Tibial nerve (tissue), 4 donors: ENCODE results near the gene DDX47. TPM values are rescaled to one million over a fixed set of nuclear protein-coding genes. Genes with fewer than 3 reads are reported as not detected.
A peak's percentile ranks its signal among the peaks of the same experiment; 100 is the strongest.

Experiments
- DNase-seq, 2 donors: peaks; one replicate each; pipeline ENCODE4 v3.0.0-alpha.2; 2019; ENCODE audit warnings: low spot score in 2 of 2
- H3K27ac ChIP-seq, 4 donors: fragments of 200-600 bp; sonication (generic) in 3 of 4; one replicate each; pipeline ENCODE4 v1.5.1; 2017 to 2019; ENCODE audit warnings: mild to moderate bottlenecking in 1 of 4
- H3K27me3 ChIP-seq, 2 donors: fragments of 200-600 bp; sonication (generic) in 1 of 2; one replicate each; pipeline versions ENCODE4 v1.5.1 to v1.6.0; 2017 to 2019
- H3K36me3 ChIP-seq, 3 donors: fragments of 200-600 bp; sonication (generic); one replicate each; pipeline ENCODE4 v1.5.1; 2018 to 2019
- H3K4me1 ChIP-seq, 4 donors: fragments of 200-600 bp; sonication (generic) in 3 of 4; one replicate each; pipeline ENCODE4 v1.5.1; 2017 to 2019
- H3K4me3 ChIP-seq, 4 donors: fragments of 200-600 bp; sonication (generic) in 3 of 4; one replicate each; pipeline ENCODE4 v1.5.1; 2017 to 2019; ENCODE audit warnings: mild to moderate bottlenecking in 1 of 4, moderate library complexity in 1 of 4
- H3K9me3 ChIP-seq, 4 donors: fragments of 200-600 bp; sonication (generic) in 3 of 4; one replicate each; pipeline ENCODE4 v1.5.1; 2017 to 2019
- CTCF ChIP-seq, 5 experiments: fragments of 200-600 bp in 3 of 5; fragments of 450-650 bp in 2 of 5; sonication (generic) in 3 of 5; IDR thresholded peaks; one replicate each; pipeline ENCODE4 v1.5.1; 2016 to 2019; ENCODE audit warnings: antibody characterized with exemption in 5 of 5, mild to moderate bottlenecking in 3 of 5, moderate library complexity in 2 of 5
- EP300 ChIP-seq, 2 donors: sonication (generic); formaldehyde crosslinking; IDR thresholded peaks; one replicate each; pipeline ENCODE4 v1.6.1; 2017; ENCODE audit warnings: antibody characterized with exemption in 2 of 2, mild to moderate bottlenecking in 1 of 2
- POLR2A ChIP-seq, 2 donors: fragments of 450-650 bp; IDR thresholded peaks; one replicate each; pipeline ENCODE4 v1.6.1; 2017; ENCODE audit warnings: antibody characterized with exemption in 2 of 2, mild to moderate bottlenecking in 2 of 2, moderate library complexity in 2 of 2
- WGBS, 2 donors: methylation state at CpG; one replicate each; pipeline ENCODE4 v1.1.5; 2018; 5-methylcytosine and 5-hydroxymethylcytosine counted together
- total RNA-seq, 4 donors: library from RNA; depleted of rRNA; stranded (reverse); fragments of >200 nt; gene quantifications; one replicate each; pipeline ENCODE4 v1.1.0, GENCODE V29; 2016

Gene DDX47
- total RNA-seq, 4 donors from 2014 or later = 39.4 to 50.0 (median 47.8) TPM

- no peaks in the 10 kb centered on the region for H3K27me3 ChIP-seq
- H3K9me3 ChIP-seq = no peaks in the 10 kb centered on the region
- no peak overlapping the region for H3K27ac ChIP-seq
- no peak for DNase-seq
- TF ChIP-seq POLR2A (IDR thresholded peaks at IDR 0.05) (no peak), EP300 (IDR thresholded peaks at IDR 0.05) (no peak), CTCF (IDR thresholded peaks at IDR 0.05) (no peak)
- H3K4me3 ChIP-seq = no peak overlapping the region
- H3K4me1 ChIP-seq = peaks cover 0 to 13% (median 2%) of the 10 kb centered on the region in 4 donors
- 94 to 98% methylated on average over 5 of the region's 5 CpGs for WGBS, 2 donors
- peaks cover 5 to 84% (median 49%) of the 10 kb centered on the region in 3 donors for H3K36me3 ChIP-seq
Observed at GRCh38 chr12:12823811-12824210, 10.7 kb downstream of the DDX47 start.

- DNase-seq = no peak
- H3K9me3 ChIP-seq = no peaks in the 10 kb centered on the region
- TF ChIP-seq EP300 (IDR thresholded peaks at IDR 0.05) (no peak), POLR2A (IDR thresholded peaks at IDR 0.05) (no peak), CTCF (IDR thresholded peaks at IDR 0.05) (no peak)
- H3K4me3 ChIP-seq = no peak overlapping the region
- H3K36me3 ChIP-seq = peaks cover 0 to 51% (median 0%) of the 10 kb centered on the region in 3 donors
- H3K27ac ChIP-seq = no peak overlapping the region
- no peaks in the 10 kb centered on the region for H3K4me1 ChIP-seq
- H3K27me3 ChIP-seq = no peaks in the 10 kb centered on the region
- WGBS, 2 donors = 86 to 92% methylated on average over 7 of the region's 7 CpGs
Observed at GRCh38 chr12:12835378-12836146, 22.4 kb downstream of the DDX47 start.

DNA sequence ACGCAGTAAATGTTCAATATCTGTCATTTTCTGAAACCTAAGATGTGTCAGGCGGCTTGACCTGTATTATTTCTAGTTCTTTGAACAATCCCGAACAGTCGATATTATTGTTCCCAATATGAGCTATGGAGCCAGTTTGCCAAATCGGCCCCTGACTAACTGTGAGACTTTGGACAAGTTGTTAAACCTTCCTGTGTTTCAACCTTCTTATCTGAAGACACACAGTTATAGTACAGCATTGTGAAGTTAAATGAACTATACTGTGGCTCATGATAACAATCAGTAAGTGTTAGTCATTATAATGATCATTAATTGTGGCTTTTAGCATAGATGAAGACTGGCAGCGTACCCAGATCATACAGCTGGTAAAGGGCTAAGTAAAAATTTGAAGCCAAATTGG is 23.4 kb downstream of the DDX47 start:
- Histone ChIP-seq H3K36me3 (peaks cover 0 to 42% (median 0%) of the 10 kb centered on the region in 3 donors), H3K4me3 (no peak overlapping the region), H3K9me3 (no peaks in the 10 kb centered on the region), H3K4me1 (no peaks in the 10 kb centered on the region), H3K27ac (no peak overlapping the region), H3K27me3 (no peaks in the 10 kb centered on the region)
- DNase-seq = no peak
- TF ChIP-seq EP300 (IDR thresholded peaks at IDR 0.05) (no peak), CTCF (IDR thresholded peaks at IDR 0.05) (no peak), POLR2A (IDR thresholded peaks at IDR 0.05) (no peak)
- 82 to 87% methylated on average over 6 of the region's 6 CpGs for WGBS, 2 donors

DNA sequence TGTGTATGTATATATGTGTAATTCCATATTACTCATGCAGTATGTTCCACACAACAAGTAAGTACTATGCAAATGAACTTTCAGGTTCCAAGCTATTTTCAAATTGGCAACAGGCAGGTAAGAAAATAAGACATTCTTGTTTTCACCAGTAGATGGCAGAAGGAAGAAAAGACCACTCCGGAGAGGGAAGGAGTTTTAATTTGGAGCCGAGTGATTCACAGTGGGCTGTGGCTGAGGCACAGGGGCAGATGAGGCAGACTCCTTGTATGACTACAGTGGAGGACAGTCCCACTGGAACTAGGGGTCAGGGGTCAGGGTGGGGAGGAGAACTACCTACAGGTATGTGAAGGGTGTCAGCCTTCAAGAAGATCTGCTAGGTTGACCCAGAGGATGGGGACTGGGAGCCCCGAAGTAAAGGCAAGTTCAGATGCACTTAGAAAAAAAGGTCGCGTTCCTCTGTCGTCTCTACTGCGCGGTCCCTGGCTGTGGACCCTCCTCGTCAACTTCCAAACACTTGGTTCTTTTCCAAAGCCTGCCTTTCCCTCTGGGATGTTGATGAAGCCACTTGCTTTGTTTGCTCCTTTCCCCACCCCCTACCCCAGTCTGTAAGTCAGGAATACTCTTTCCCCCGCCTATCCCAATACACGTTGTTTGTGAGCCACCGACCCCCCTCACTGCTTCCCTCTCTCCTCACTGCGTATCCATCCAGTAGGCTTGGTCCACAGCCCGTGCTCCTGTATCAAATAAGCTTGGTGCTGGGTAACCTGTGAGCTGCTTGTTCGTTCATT is 24.1 kb downstream of the DDX47 start:
- Histone ChIP-seq H3K27ac (no peak overlapping the region), H3K4me1 (no peaks in the 10 kb centered on the region), H3K27me3 (no peaks in the 10 kb centered on the region), H3K9me3 (no peaks in the 10 kb centered on the region), H3K4me3 (no peak overlapping the region), H3K36me3 (peaks cover 0 to 35% (median 0%) of the 10 kb centered on the region in 3 donors)
- WGBS, 2 donors = 47 to 55% methylated on average over 15 of the region's 15 CpGs
- no peak for DNase-seq
- TF ChIP-seq POLR2A (IDR thresholded peaks at IDR 0.05) = no peak
- TF ChIP-seq EP300 (IDR thresholded peaks at IDR 0.05) = no peak
- peak; percentile 27 to 59 (median 36) for TF ChIP-seq CTCF (IDR thresholded peaks at IDR 0.05)

- H3K27ac ChIP-seq = no peak overlapping the region
- H3K27me3 ChIP-seq = no peaks in the 10 kb centered on the region
- H3K9me3 ChIP-seq = no peaks in the 10 kb centered on the region
- no peaks in the 10 kb centered on the region for H3K4me1 ChIP-seq
- no peak for DNase-seq
- H3K36me3 ChIP-seq = peaks cover 0 to 30% (median 0%) of the 10 kb centered on the region in 3 donors
- no peak overlapping the region for H3K4me3 ChIP-seq
- WGBS, 2 donors = 92 to 93% methylated on average over 3 of the region's 3 CpGs
- no peak for TF ChIP-seq EP300 (IDR thresholded peaks at IDR 0.05)
- TF ChIP-seq POLR2A (IDR thresholded peaks at IDR 0.05) = no peak
- no peak for TF ChIP-seq CTCF (IDR thresholded peaks at IDR 0.05)
Observed at GRCh38 chr12:12837813-12838153, 24.6 kb downstream of the DDX47 start.
